Measurements from ENCODE around the gene ZNF263. TPM values are rescaled to one million over a fixed set of nuclear protein-coding genes. Genes with fewer than 3 reads are reported as not detected.

The ZNF263 gene
- total and polyA plus RNA-seq, 10 of the 15 experiments (the other 5 are each of a cell fraction or from before 2014, with no cell fraction given) = 4.7 to 45.6 (median 24.5) TPM

- TF ChIP-seq MTA3 (IDR thresholded peaks at IDR 0.05; ENCODE audit: borderline replicate concordance, low read length) (peak; percentile 43; the same call in 1 of the 2 replicates), ZZZ3 (IDR thresholded peaks at IDR 0.05; ENCODE audit: control insufficient read depth, insufficient read length, low read depth) (no peak), PAX5 (IDR thresholded peaks at IDR 0.05; ENCODE audit: borderline replicate concordance, low read depth, low read length) (peak; percentile 8; the same call in 1 of the 2 replicates), CREM (IDR thresholded peaks at IDR 0.05; ENCODE audit: low read depth) (peak; percentile 86), SIX5 (IDR thresholded peaks at IDR 0.05; ENCODE audit: low read depth, low read length, severe bottlenecking) (no peak), RAD21 (IDR thresholded peaks at IDR 0.05; ENCODE audit: insufficient read depth, low read depth, low read length) (no peak), SREBF2 (IDR thresholded peaks at IDR 0.05; ENCODE audit: low read length) (no peak; the same call in 1 of the 2 replicates), RCOR1 (conservative IDR thresholded peaks at IDR 0.05; ENCODE audit: low read depth, low read length) (0 out of 2 replicates have a peak, but pooled peaks have one; percentile 60), ZBED1 (IDR thresholded peaks at IDR 0.05; ENCODE audit: borderline replicate concordance) (no peak), CHD2 (IDR thresholded peaks at IDR 0.05; ENCODE audit: borderline replicate concordance, low read depth, low read length) (no peak), HDGF (IDR thresholded peaks at IDR 0.05) (peak; percentile 58; the same call in 1 of the 2 replicates), POLR2AphosphoS5 (IDR thresholded peaks at IDR 0.05; ENCODE audit: low read length) (peak; percentile 95), BRCA1 (IDR thresholded peaks at IDR 0.05; ENCODE audit: low read depth, low read length) (no peak), MYB (IDR thresholded peaks at IDR 0.05; ENCODE audit: borderline replicate concordance, low read depth, low read length) (no peak), CHD1 (IDR thresholded peaks at IDR 0.05; ENCODE audit: low read depth, low read length) (no peak), IKZF1 (conservative IDR thresholded peaks at IDR 0.05) (peak; percentile 89), ZNF622 (IDR thresholded peaks at IDR 0.05) (no peak), LARP7 (IDR thresholded peaks at IDR 0.05) (peak; percentile 75), SMAD5 (IDR thresholded peaks at IDR 0.05; ENCODE audit: low read depth) (peak; percentile 75), RBBP5 (conservative IDR thresholded peaks at IDR 0.05) (no peak), TAF1 (IDR thresholded peaks at IDR 0.05; ENCODE audit: borderline replicate concordance, low read depth, low read length) (peak; percentile 79), CHD4 (IDR thresholded peaks at IDR 0.05) (no peak), MYC (IDR thresholded peaks at IDR 0.05; ENCODE audit: insufficient read depth, insufficient read length, insufficient replicate concordance, low read length, severe bottlenecking) (peak; percentile 53), IRF4 (IDR thresholded peaks at IDR 0.05; ENCODE audit: low read depth, low read length) (no peak), EGR1 (IDR thresholded peaks at IDR 0.05; ENCODE audit: borderline replicate concordance in 1 of 2, low read depth in 2 of 2, low read length in 2 of 2) (peak in 1 of 2 experiments; percentile 43; a peak in 1 of 3 replicates), TARDBP (IDR thresholded peaks at IDR 0.05; ENCODE audit: borderline replicate concordance) (no peak)
- TF ChIP-seq, protein P1, sequence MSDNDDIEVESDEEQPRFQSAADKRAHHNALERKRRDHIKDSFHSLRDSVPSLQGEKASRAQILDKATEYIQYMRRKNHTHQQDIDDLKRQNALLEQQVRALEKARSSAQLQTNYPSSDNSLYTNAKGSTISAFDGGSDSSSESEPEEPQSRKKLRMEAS (IDR thresholded peaks at IDR 0.05; ENCODE audit: low read depth, low read length) = peak; percentile 69
- TF ChIP-seq, protein P2, sequence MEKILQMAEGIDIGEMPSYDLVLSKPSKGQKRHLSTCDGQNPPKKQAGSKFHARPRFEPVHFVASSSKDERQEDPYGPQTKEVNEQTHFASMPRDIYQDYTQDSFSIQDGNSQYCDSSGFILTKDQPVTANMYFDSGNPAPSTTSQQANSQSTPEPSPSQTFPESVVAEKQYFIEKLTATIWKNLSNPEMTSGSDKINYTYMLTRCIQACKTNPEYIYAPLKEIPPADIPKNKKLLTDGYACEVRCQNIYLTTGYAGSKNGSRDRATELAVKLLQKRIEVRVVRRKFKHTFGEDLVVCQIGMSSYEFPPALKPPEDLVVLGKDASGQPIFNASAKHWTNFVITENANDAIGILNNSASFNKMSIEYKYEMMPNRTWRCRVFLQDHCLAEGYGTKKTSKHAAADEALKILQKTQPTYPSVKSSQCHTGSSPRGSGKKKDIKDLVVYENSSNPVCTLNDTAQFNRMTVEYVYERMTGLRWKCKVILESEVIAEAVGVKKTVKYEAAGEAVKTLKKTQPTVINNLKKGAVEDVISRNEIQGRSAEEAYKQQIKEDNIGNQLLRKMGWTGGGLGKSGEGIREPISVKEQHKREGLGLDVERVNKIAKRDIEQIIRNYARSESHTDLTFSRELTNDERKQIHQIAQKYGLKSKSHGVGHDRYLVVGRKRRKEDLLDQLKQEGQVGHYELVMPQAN (conservative IDR thresholded peaks at IDR 0.05) = peak; percentile 64; the same call in 1 of the 2 replicates
- TF ChIP-seq, protein P3, sequence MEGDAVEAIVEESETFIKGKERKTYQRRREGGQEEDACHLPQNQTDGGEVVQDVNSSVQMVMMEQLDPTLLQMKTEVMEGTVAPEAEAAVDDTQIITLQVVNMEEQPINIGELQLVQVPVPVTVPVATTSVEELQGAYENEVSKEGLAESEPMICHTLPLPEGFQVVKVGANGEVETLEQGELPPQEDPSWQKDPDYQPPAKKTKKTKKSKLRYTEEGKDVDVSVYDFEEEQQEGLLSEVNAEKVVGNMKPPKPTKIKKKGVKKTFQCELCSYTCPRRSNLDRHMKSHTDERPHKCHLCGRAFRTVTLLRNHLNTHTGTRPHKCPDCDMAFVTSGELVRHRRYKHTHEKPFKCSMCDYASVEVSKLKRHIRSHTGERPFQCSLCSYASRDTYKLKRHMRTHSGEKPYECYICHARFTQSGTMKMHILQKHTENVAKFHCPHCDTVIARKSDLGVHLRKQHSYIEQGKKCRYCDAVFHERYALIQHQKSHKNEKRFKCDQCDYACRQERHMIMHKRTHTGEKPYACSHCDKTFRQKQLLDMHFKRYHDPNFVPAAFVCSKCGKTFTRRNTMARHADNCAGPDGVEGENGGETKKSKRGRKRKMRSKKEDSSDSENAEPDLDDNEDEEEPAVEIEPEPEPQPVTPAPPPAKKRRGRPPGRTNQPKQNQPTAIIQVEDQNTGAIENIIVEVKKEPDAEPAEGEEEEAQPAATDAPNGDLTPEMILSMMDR (IDR thresholded peaks at IDR 0.05 in 2 of 3, conservative IDR thresholded peaks at IDR 0.05 in 1 of 3; ENCODE audit: control insufficient read depth in 2 of 3, extremely low read depth in 1 of 3, insufficient read depth in 1 of 3, low read depth in 3 of 3, low read length in 3 of 3) = peak in 2 of 3 experiments; percentile 2 to 10; a peak in 1 of 6 replicates
Measured at GRCh38 chr16:3305109-3306068, 22.1 kb downstream of the ZNF263 start, which contains the start of the genes TIGD7 and ZNF75A (continued).
